22Rv1 (cell line): ENCODE measurements around the gene SH3BP5L.

Experiments
- ZFX ChIP-seq: fragments of 450-650 bp; IDR thresholded peaks from 2 replicates; pipeline ENCODE4 v1.6.1; 2017; ENCODE audit warnings: antibody characterized with exemption, borderline replicate concordance
- TF ChIP-seq, protein P1 (sequence below): fragments of 450-650 bp; IDR thresholded peaks from 2 replicates; pipeline ENCODE4 v1.5.1; 2017; ENCODE audit warnings: mild to moderate bottlenecking

DNA sequence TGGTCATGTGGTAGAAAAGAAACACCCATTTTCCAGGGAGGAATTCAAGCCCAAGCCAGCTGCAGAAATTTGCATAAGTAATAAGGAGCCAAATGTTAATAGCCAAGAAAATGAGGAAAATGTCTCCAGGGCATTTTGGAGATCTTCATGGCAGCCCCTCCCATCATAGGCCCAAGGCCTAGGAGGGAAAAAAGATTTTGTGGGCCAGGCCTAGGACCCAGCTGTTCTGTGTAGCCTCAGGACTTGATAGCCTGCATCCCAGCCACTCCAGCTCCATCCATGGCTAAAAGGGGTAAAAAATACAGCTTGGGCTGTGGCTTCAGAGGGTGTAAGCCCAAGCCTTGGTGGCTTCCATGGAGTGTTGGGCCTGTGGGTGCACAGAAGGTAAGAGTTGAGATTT is 48.7 kb downstream of the SH3BP5L start:
- TF ChIP-seq, protein P1, sequence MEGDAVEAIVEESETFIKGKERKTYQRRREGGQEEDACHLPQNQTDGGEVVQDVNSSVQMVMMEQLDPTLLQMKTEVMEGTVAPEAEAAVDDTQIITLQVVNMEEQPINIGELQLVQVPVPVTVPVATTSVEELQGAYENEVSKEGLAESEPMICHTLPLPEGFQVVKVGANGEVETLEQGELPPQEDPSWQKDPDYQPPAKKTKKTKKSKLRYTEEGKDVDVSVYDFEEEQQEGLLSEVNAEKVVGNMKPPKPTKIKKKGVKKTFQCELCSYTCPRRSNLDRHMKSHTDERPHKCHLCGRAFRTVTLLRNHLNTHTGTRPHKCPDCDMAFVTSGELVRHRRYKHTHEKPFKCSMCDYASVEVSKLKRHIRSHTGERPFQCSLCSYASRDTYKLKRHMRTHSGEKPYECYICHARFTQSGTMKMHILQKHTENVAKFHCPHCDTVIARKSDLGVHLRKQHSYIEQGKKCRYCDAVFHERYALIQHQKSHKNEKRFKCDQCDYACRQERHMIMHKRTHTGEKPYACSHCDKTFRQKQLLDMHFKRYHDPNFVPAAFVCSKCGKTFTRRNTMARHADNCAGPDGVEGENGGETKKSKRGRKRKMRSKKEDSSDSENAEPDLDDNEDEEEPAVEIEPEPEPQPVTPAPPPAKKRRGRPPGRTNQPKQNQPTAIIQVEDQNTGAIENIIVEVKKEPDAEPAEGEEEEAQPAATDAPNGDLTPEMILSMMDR = no peak
- no peak for TF ChIP-seq ZFX
